Glutamatergic neuron (in vitro differentiated cells): ENCODE data around the gene VOPP1. TPM values are rescaled to one million over a fixed set of nuclear protein-coding genes. Genes with fewer than 3 reads are reported as not detected.

Experiments used
- DNase-seq: peaks from one replicate; pipeline ENCODE4 v3.0.0; 2022
- H3K27ac Mint-ChIP-seq: one replicate; pipeline ENCODE4 v1.8.0; 2020; ENCODE audit warnings: mild to moderate bottlenecking, mixed read lengths, inconsistent platforms; ENCODE audit not compliant: unreplicated experiment
- H3K27me3 Mint-ChIP-seq: one replicate; pipeline ENCODE4 v1.8.0; 2020; ENCODE audit warnings: mild to moderate bottlenecking, moderate library complexity, mixed read lengths, inconsistent platforms; ENCODE audit not compliant: unreplicated experiment
- H3K36me3 Mint-ChIP-seq: one replicate; pipeline ENCODE4 v1.8.0; 2020; ENCODE audit warnings: mild to moderate bottlenecking, mixed read lengths, inconsistent platforms; ENCODE audit not compliant: unreplicated experiment
- H3K4me1 Mint-ChIP-seq: one replicate; pipeline ENCODE4 v1.8.0; 2020; ENCODE audit warnings: mild to moderate bottlenecking, low read depth, mixed read lengths, inconsistent platforms; ENCODE audit not compliant: unreplicated experiment
- H3K4me3 Mint-ChIP-seq: one replicate; pipeline ENCODE4 v1.8.0; 2020; ENCODE audit warnings: mild to moderate bottlenecking, mixed read lengths, inconsistent platforms; ENCODE audit not compliant: unreplicated experiment
- H3K9me3 Mint-ChIP-seq: one replicate; pipeline ENCODE4 v1.8.0; 2020; ENCODE audit warnings: mild to moderate bottlenecking, moderate library complexity, mixed read lengths, inconsistent platforms; ENCODE audit not compliant: unreplicated experiment
- total RNA-seq: library from RNA; stranded (reverse); fragmentation: NEBNext Ultra II Directional; extraction: Animal tissue kit (Norgen Biotek cat#: 25700); gene quantifications from one replicate; pipeline ENCODE4 v1.2.1, GENCODE V29; 2021; ENCODE audit not compliant: unreplicated experiment
- TF ChIP-seq, protein P1 (sequence below): fragments of 200-600 bp; sonication (generic); IDR thresholded peaks from one replicate; pipeline ENCODE4 v1.5.0; 2021; ENCODE audit not compliant: partially characterized antibody, unreplicated experiment

The VOPP1 gene
- total RNA-seq, 1 donor from 2014 or later, result 30.6 TPM

DNA sequence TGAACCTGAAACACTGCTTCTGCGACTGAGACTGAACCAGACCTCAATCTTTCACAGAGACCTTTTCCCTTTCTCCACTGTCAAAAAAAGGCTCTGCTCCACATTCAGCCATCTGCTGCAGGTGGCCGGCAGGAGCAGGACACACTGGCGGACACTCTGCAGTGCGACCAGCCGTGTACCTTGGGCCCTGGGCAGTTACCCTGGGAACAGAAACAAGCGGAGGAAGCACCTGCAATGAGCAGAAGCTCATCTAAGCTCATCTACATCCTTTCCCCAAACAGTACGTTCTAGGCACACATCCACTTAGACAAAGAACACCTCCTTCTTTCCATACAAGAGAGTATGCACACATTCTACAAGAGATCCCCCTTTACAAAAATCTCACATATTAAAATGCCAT is 22.8 kb downstream of the VOPP1 start:
- TF ChIP-seq, protein P1, sequence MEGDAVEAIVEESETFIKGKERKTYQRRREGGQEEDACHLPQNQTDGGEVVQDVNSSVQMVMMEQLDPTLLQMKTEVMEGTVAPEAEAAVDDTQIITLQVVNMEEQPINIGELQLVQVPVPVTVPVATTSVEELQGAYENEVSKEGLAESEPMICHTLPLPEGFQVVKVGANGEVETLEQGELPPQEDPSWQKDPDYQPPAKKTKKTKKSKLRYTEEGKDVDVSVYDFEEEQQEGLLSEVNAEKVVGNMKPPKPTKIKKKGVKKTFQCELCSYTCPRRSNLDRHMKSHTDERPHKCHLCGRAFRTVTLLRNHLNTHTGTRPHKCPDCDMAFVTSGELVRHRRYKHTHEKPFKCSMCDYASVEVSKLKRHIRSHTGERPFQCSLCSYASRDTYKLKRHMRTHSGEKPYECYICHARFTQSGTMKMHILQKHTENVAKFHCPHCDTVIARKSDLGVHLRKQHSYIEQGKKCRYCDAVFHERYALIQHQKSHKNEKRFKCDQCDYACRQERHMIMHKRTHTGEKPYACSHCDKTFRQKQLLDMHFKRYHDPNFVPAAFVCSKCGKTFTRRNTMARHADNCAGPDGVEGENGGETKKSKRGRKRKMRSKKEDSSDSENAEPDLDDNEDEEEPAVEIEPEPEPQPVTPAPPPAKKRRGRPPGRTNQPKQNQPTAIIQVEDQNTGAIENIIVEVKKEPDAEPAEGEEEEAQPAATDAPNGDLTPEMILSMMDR, result no peak
- no peak overlapping the region for H3K4me3 Mint-ChIP-seq
- H3K36me3 Mint-ChIP-seq, result no peaks in the 10 kb centered on the region
- peaks cover 7% of the 10 kb centered on the region for H3K27me3 Mint-ChIP-seq
- H3K27ac Mint-ChIP-seq, result no peak overlapping the region
- H3K4me1 Mint-ChIP-seq, result peaks cover 10% of the 10 kb centered on the region
- no peaks in the 10 kb centered on the region for H3K9me3 Mint-ChIP-seq
- no peak for DNase-seq

DNA sequence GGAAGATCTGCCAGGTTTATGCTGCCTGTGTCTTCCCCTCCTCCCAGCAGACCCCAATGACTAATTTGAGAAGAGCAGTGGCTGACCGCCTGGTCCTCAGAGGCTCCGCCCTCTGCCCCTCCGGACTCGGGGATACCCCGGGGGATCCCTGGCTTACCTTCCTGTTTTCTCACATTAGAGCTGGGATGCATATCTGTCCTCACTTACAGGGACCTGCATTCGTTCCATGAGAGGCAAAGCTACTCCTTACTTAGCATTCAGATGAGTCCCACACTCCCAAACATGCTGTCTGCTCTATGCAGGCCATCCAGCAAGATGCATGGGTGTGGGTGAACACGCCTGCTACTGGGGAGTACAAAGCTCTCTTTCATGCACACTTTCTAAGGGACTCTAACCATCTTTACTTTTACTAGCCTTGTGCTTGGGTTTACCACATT is 24.0 kb downstream of the VOPP1 start:
- Mint-ChIP-seq H3K36me3 (no peaks in the 10 kb centered on the region), H3K4me3 (no peak overlapping the region), H3K27ac (no peak overlapping the region), H3K27me3 (no peaks in the 10 kb centered on the region), H3K9me3 (no peaks in the 10 kb centered on the region), H3K4me1 (peaks cover 10% of the 10 kb centered on the region)
- TF ChIP-seq, protein P1, result no peak
- no peak for DNase-seq

DNA sequence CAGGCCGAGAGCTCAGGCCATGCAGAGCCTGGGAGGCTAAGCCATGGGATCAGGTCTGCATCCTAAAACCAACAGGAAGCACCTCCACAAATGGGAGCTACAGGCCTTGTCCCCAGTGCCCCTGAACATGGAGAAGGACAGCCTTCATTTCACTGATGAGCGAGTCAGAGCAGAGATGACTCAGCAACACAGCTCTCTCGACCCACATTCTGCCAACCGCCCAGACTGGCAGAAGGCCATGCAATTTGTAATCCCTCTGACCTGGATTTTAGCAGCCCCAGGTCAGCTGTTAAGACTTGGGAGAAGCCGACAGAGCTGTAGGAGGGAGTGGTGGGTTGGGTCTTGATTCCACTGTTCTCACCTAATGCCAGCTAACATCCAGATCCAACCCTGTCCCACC is 25.5 kb downstream of the VOPP1 start:
- TF ChIP-seq, protein P1, result no peak
- no peaks in the 10 kb centered on the region for H3K27me3 Mint-ChIP-seq
- H3K4me1 Mint-ChIP-seq, result peaks cover 10% of the 10 kb centered on the region
- no peak overlapping the region for H3K27ac Mint-ChIP-seq
- no peaks in the 10 kb centered on the region for H3K36me3 Mint-ChIP-seq
- no peak overlapping the region for H3K4me3 Mint-ChIP-seq
- H3K9me3 Mint-ChIP-seq, result no peaks in the 10 kb centered on the region
- no peak for DNase-seq

DNA sequence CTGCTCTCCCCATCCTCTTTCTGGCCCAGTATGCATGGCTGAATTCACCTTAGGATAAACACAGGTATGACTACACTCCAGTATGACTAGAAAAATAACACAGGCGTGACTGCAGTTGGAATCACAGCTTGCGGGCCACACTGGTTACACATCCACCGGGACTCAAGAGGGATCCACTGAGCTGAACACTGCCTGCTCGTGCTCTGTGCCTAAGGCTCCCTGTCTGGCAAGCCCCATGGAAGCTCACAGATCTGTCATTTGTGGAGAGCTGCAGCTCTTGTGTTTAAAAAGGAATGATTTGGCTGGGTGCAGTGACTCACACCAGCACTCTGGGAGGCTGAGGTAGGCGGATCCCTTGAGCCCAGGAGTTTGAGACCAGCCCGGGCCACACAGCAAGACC is 26.8 kb downstream of the VOPP1 start:
- peaks cover 10% of the 10 kb centered on the region for H3K4me1 Mint-ChIP-seq
- H3K36me3 Mint-ChIP-seq, result no peaks in the 10 kb centered on the region

DNA sequence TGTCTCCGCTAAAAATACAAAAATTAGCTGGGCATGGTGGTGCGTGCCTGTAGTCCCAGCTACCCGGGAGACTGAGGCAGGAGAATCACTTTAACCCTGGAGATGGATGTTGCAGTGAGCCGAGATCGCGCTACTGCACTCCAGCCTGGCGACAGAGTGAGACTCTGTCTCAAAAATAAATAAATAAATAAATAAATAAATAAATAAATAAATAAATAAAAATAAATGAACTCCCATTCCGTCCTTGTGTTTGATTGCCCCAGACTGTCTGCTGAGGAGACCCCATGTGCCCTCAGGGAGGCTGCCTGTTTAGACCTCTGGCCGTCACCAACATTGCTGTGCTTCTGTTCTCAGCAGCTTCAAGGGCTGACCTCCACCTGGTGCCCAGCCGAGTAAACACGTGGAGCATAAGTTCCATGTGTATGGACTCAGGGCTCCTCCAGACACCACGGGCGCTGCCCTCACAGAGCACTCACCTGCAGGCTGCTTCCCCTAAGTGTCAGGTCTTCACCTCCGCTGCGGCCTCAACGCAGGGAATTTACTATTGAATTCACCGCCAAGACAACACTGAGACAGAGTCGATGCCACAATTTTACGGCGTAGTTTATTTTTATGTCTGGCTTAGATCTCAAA is 32.0 kb downstream of the VOPP1 start:
- peaks cover 2% of the 10 kb centered on the region for H3K27me3 Mint-ChIP-seq
- DNase-seq, result no peak
- no peak overlapping the region for H3K4me3 Mint-ChIP-seq
- H3K9me3 Mint-ChIP-seq, result peaks cover 12% of the 10 kb centered on the region
- TF ChIP-seq, protein P1, result no peak
- peaks cover 7% of the 10 kb centered on the region for H3K4me1 Mint-ChIP-seq
- H3K36me3 Mint-ChIP-seq, result no peaks in the 10 kb centered on the region
- no peak overlapping the region for H3K27ac Mint-ChIP-seq

More for the DNA sequence above, 26.8 kb downstream of the VOPP1 start:
- TF ChIP-seq, protein P1, result no peak
- no peak overlapping the region for H3K27ac Mint-ChIP-seq
- no peaks in the 10 kb centered on the region for H3K27me3 Mint-ChIP-seq
- no peak overlapping the region for H3K4me3 Mint-ChIP-seq
- DNase-seq, result no peak
- peaks cover 2% of the 10 kb centered on the region for H3K9me3 Mint-ChIP-seq
